ENCODE results near the gene CD69.

- TF ChIP-seq EZH2phosphoT487 (IDR thresholded peaks at IDR 0.05; ENCODE audit: insufficient read depth, low read depth) (no peak), EZH2 (IDR thresholded peaks at IDR 0.05; ENCODE audit: insufficient read depth, poor library complexity, severe bottlenecking) (no peak)
Observed at GRCh38 chr12:9805883-9806282, 45.2 kb upstream of the CD69 start.

Measured in GM23248 (cell line).